ENCODE results near the gene COMMD1.

COMMD1 gene

GRCh38 chr2:62045017-62045543, 139.6 kb downstream of the COMMD1 start (continued):
- TF ChIP-seq ZFP30 (CRISPR knock-in tag; IDR thresholded peaks at IDR 0.05) (no peak), PPARA (CRISPR knock-in tag; IDR thresholded peaks at IDR 0.05; ENCODE audit: borderline replicate concordance) (no peak), PATZ1 (CRISPR knock-in tag; IDR thresholded peaks at IDR 0.05; ENCODE audit: borderline replicate concordance) (no peak), ZNF8 (CRISPR knock-in tag; IDR thresholded peaks at IDR 0.05) (no peak), BACH2 (CRISPR knock-in tag; IDR thresholded peaks at IDR 0.05; ENCODE audit: borderline replicate concordance) (no peak), TOX (CRISPR knock-in tag; IDR thresholded peaks at IDR 0.05; ENCODE audit: borderline replicate concordance) (no peak), ZNF70 (CRISPR knock-in tag; IDR thresholded peaks at IDR 0.05) (no peak)

GRCh38 chr2:62046141-62046540, 140.7 kb downstream of the COMMD1 start:
- TF ChIP-seq CREB5 (CRISPR knock-in tag; IDR thresholded peaks at IDR 0.05; ENCODE audit: low read depth) (no peak), TCF4 (CRISPR knock-in tag; IDR thresholded peaks at IDR 0.05; ENCODE audit: borderline replicate concordance) (no peak), PATZ1 (CRISPR knock-in tag; IDR thresholded peaks at IDR 0.05; ENCODE audit: borderline replicate concordance) (no peak), POU6F1 (CRISPR knock-in tag; IDR thresholded peaks at IDR 0.05; ENCODE audit: borderline replicate concordance, low read depth) (no peak), ZC3H10 (CRISPR knock-in tag; IDR thresholded peaks at IDR 0.05) (no peak), GLIS3 (CRISPR knock-in tag; IDR thresholded peaks at IDR 0.05) (no peak), ISL1 (CRISPR knock-in tag; IDR thresholded peaks at IDR 0.05) (no peak), CSDC2 (CRISPR knock-in tag; IDR thresholded peaks at IDR 0.05) (no peak), ARNTL (CRISPR knock-in tag; IDR thresholded peaks at IDR 0.05; ENCODE audit: borderline replicate concordance, low read depth) (no peak), OSR1 (CRISPR knock-in tag; IDR thresholded peaks at IDR 0.05) (no peak), ZNF565 (CRISPR knock-in tag; conservative IDR thresholded peaks at IDR 0.05; ENCODE audit: low read depth) (no peak), ESRRG (CRISPR knock-in tag; IDR thresholded peaks at IDR 0.05) (no peak), CSRNP3 (CRISPR knock-in tag; IDR thresholded peaks at IDR 0.05) (no peak), TOX (CRISPR knock-in tag; IDR thresholded peaks at IDR 0.05; ENCODE audit: borderline replicate concordance) (no peak), SNAI2 (CRISPR knock-in tag; IDR thresholded peaks at IDR 0.05) (no peak)
- ATAC-seq = no peak

GRCh38 chr2:62050456-62051045, 145.1 kb downstream of the COMMD1 start:
- ATAC-seq = no peak
- no peak for TF ChIP-seq ESRRG (CRISPR knock-in tag; IDR thresholded peaks at IDR 0.05)
- no peak for TF ChIP-seq CREB5 (CRISPR knock-in tag; IDR thresholded peaks at IDR 0.05; ENCODE audit: low read depth)
- no peak for TF ChIP-seq BACH2 (CRISPR knock-in tag; IDR thresholded peaks at IDR 0.05; ENCODE audit: borderline replicate concordance)
- no peak for TF ChIP-seq ARNTL (CRISPR knock-in tag; IDR thresholded peaks at IDR 0.05; ENCODE audit: borderline replicate concordance, low read depth)
- TF ChIP-seq ZNF8 (CRISPR knock-in tag; IDR thresholded peaks at IDR 0.05) = no peak

Data from SK-N-SH treated with all-trans-retinoic acid at 6 μM for 48 hours (cell line).